Hepatocyte (in vitro differentiated cells): ENCODE data around the gene LAMA1. TPM values are rescaled to one million over a fixed set of nuclear protein-coding genes. Genes with fewer than 3 reads are reported as not detected.
"Not testable (repeated sequence)": the region's sequence is repeated elsewhere in the genome, so short reads cannot be mapped to it uniquely, and the experiment has no call there.

Experiments
- DNase-seq: peaks from one replicate; pipeline ENCODE4 v3.0.0-alpha.2; 2016; ENCODE audit warnings: low spot score
- H2AFZ ChIP-seq: fragments of 200-600 bp; sonication (generic); 2 replicates; pipeline ENCODE4 v1.6.0; 2016; ENCODE audit warnings: antibody characterized with exemption, mild to moderate bottlenecking
- H3K27ac ChIP-seq: fragments of 200-600 bp; sonication (generic); 2 replicates; pipeline ENCODE4 v1.5.1; 2016; ENCODE audit warnings: mild to moderate bottlenecking
- H3K27me3 ChIP-seq: fragments of 200-600 bp; sonication (generic); 2 replicates; pipeline ENCODE4 v1.6.1; 2016
- H3K36me3 ChIP-seq: fragments of 200-600 bp; sonication (generic); replicated peaks from 2 replicates; pipeline ENCODE4 v1.5.1; 2016; ENCODE audit warnings: low read depth; ENCODE audit not compliant: insufficient read depth
- H3K4me1 ChIP-seq: fragments of 200-600 bp; sonication (generic); 2 replicates; pipeline ENCODE4 v1.5.1; 2016; ENCODE audit warnings: mild to moderate bottlenecking, moderate library complexity; ENCODE audit not compliant: insufficient read depth
- H3K4me2 ChIP-seq: fragments of 200-600 bp; sonication (generic); 2 replicates; pipeline ENCODE4 v1.6.0; 2016
- H3K4me3 ChIP-seq: fragments of 200-600 bp; sonication (generic); 2 replicates; pipeline ENCODE4 v1.5.1; 2016; ENCODE audit warnings: mild to moderate bottlenecking
- H3K79me2 ChIP-seq: fragments of 200-600 bp; sonication (generic); 2 replicates; pipeline ENCODE4 v1.6.0; 2017; ENCODE audit warnings: mild to moderate bottlenecking
- H3K9me2 ChIP-seq: fragments of 200-600 bp; sonication (generic); replicated peaks from 2 replicates; pipeline ENCODE4 v1.6.0; 2017; ENCODE audit warnings: mild to moderate bottlenecking; ENCODE audit not compliant: insufficient read depth
- H3K9me3 ChIP-seq: fragments of 200-600 bp; sonication (generic); 2 replicates; pipeline ENCODE4 v1.5.1; 2016; ENCODE audit warnings: low read depth, mild to moderate bottlenecking
- H4K20me1 ChIP-seq: fragments of 200-600 bp; sonication (generic); 2 replicates; pipeline ENCODE4 v1.6.0; 2016; ENCODE audit warnings: mild to moderate bottlenecking; ENCODE audit not compliant: insufficient read depth, poor library complexity, severe bottlenecking
- EZH2 ChIP-seq: fragments of 200-600 bp; sonication (generic); IDR thresholded peaks from 2 replicates; pipeline ENCODE4 v1.6.1; 2016; ENCODE audit warnings: antibody characterized with exemption, mild to moderate bottlenecking, borderline replicate concordance
- EZH2phosphoT487 ChIP-seq: fragments of 200-600 bp; sonication (generic); IDR thresholded peaks from one replicate; pipeline ENCODE4 v1.6.1; 2018; ENCODE audit warnings: antibody characterized with exemption, mild to moderate bottlenecking, low read depth, moderate library complexity; ENCODE audit not compliant: unreplicated experiment, severe bottlenecking
- WGBS: methylation state at CpG from one replicate; pipeline ENCODE4 v1.1.6; 2016; ENCODE audit warnings: low lambda C conversion rate; ENCODE audit errors: missing lambda C conversion rate; 5-methylcytosine and 5-hydroxymethylcytosine counted together
- polyA plus RNA-seq: library from polyadenylated mRNA; unstranded; fragments of >200 nt; fragmentation: Nextera tagmentation; extraction: Ambion mirVana; gene quantifications from 2 replicates; pipeline ENCODE4 v1.2.1, GENCODE V29; 2016
- total RNA-seq: library from RNA; depleted of rRNA; stranded (reverse); fragments of >200 nt; gene quantifications from 2 replicates; pipeline ENCODE4 v1.2.3, GENCODE V29; 2014
- TF ChIP-seq, protein P1 (sequence below): fragments of 200-600 bp; sonication (generic); IDR thresholded peaks from 2 replicates; pipeline ENCODE4 v1.5.1; 2016; ENCODE audit warnings: antibody characterized with exemption, mild to moderate bottlenecking; ENCODE audit not compliant: poor library complexity

The LAMA1 gene
- total and polyA plus RNA-seq, 2 experiments from 2014 or later, result 27.7 to 52.7 TPM

DNA sequence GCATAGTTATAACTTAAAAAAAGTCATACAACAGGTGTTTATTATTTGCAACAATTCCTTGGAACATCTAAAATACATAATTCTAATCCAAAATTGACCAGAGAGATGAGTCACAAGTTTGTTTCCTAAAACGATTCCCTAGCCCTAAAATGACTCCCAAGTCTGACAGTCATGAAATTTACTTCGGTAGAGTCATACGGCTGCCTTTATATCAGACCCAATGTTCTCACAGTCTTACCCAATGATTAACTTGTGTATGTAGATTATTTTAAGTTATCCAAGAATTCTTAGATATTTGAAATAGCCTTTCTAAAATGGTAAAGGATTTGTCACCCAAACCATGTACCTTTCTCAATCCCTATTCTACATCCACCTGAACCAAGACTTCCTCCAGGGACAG, 174.9 kb downstream of the LAMA1 start:
- DNase-seq, result no peak
- Histone ChIP-seq H3K4me3 (no peak overlapping the region), H3K79me2 (no peaks in the 10 kb centered on the region), H3K4me2 (no peak overlapping the region), H3K27ac (no peak overlapping the region), H3K9me2 (no peaks in the 10 kb centered on the region), H4K20me1 (no peaks in the 10 kb centered on the region), H3K27me3 (no peaks in the 10 kb centered on the region), H3K36me3 (no peaks in the 10 kb centered on the region), H3K4me1 (peaks cover 6% of the 10 kb centered on the region), H3K9me3 (no peaks in the 10 kb centered on the region), H2AFZ (no peak overlapping the region)
- 92% methylated on average over 3 of the region's 3 CpGs for WGBS
- TF ChIP-seq EZH2, result no peak

DNA sequence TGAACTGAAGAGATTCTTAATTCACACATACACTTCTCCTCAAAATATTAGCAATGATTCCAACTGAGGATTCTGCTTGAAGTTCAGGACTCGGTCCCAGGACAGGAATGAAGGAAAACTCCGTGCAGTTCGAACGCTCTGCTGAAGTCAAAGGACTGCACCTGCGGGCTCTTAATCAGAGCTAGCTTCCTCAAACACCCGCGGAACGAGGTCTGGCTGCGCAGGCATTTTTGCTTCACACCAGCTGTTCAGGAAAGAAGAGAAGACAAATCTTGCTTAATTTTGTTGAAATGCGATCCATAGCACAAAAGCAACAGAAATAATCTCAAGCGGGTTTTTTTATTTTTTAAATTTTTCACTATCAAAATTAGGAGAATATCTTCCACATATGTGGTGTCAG, 175.6 kb downstream of the LAMA1 start:
- no peak for DNase-seq
- no peaks in the 10 kb centered on the region for H3K36me3 ChIP-seq
- H3K9me2 ChIP-seq, result no peaks in the 10 kb centered on the region
- no peak overlapping the region for H3K4me3 ChIP-seq
- peak overlapping the region; percentile 12 for H3K27ac ChIP-seq
- H3K9me3 ChIP-seq, result no peaks in the 10 kb centered on the region
- no peaks in the 10 kb centered on the region for H3K79me2 ChIP-seq
- H3K4me1 ChIP-seq, result peaks cover 4% of the 10 kb centered on the region
- TF ChIP-seq EZH2, result no peak
- TF ChIP-seq, protein P1, sequence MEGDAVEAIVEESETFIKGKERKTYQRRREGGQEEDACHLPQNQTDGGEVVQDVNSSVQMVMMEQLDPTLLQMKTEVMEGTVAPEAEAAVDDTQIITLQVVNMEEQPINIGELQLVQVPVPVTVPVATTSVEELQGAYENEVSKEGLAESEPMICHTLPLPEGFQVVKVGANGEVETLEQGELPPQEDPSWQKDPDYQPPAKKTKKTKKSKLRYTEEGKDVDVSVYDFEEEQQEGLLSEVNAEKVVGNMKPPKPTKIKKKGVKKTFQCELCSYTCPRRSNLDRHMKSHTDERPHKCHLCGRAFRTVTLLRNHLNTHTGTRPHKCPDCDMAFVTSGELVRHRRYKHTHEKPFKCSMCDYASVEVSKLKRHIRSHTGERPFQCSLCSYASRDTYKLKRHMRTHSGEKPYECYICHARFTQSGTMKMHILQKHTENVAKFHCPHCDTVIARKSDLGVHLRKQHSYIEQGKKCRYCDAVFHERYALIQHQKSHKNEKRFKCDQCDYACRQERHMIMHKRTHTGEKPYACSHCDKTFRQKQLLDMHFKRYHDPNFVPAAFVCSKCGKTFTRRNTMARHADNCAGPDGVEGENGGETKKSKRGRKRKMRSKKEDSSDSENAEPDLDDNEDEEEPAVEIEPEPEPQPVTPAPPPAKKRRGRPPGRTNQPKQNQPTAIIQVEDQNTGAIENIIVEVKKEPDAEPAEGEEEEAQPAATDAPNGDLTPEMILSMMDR, result no peak
- no peak for TF ChIP-seq EZH2phosphoT487
- H2AFZ ChIP-seq, result no peak overlapping the region
- 78% methylated on average over 11 of the region's 11 CpGs for WGBS
- no peaks in the 10 kb centered on the region for H3K27me3 ChIP-seq
- no peak overlapping the region for H3K4me2 ChIP-seq
- no peaks in the 10 kb centered on the region for H4K20me1 ChIP-seq

DNA sequence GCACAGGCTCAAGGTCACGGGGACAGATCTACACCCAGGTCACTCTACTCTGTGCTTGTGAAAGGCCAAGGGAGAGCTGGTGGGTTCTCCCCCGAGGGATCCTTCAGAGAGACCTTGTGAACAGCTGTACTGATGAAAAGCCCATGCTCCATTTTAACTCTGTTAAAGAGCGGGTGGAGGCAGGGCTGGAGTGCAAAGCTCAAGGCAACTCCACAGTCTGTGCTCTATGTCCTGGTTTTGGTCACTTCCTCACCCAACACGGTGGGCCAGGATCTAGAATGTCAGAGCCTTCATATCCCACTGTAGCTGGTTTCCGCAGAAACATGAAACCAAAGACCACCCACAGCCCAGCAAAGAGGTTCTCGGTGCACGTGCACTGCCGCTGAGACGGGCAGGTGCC, 177.1 kb downstream of the LAMA1 start:
- Histone ChIP-seq H3K9me3 (no peaks in the 10 kb centered on the region), H3K4me3 (no peak overlapping the region), H3K4me2 (no peak overlapping the region), H4K20me1 (no peaks in the 10 kb centered on the region), H3K9me2 (no peaks in the 10 kb centered on the region), H3K27ac (peak overlapping the region; percentile 69), H3K27me3 (no peaks in the 10 kb centered on the region), H2AFZ (no peak overlapping the region), H3K4me1 (peaks cover 4% of the 10 kb centered on the region), H3K79me2 (no peaks in the 10 kb centered on the region), H3K36me3 (no peaks in the 10 kb centered on the region)
- DNase-seq, result no peak
- WGBS, result 74% methylated on average over 9 of the region's 9 CpGs
- TF ChIP-seq EZH2phosphoT487 (no peak), EZH2 (no peak)
- TF ChIP-seq, protein P1, result no peak

DNA sequence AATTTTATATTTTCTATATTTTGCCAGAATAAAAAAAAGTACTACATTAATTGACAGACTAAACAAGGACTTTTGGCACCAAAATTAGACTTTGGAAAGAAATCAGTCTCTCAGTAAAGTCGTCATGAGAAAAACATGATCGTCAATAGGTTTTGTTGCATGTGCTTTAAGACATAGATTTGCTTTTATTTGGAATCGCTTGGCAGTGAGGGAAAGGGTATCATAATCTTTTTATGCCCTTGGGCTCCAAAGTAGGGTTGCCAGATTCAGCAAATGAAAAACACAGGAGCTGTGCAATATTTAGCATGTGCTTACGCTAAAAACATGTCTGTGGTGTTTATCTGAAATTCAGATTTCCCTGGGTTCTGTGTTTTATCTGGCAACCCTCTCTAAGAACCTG, 177.6 kb downstream of the LAMA1 start:
- 69% methylated on average over 4 of the region's 4 CpGs for WGBS
- DNase-seq, result no peak
- H3K4me1 ChIP-seq, result peaks cover 4% of the 10 kb centered on the region
- peak overlapping the region; percentile 69 for H3K27ac ChIP-seq
- H3K9me2 ChIP-seq, result no peaks in the 10 kb centered on the region
- H3K27me3 ChIP-seq, result no peaks in the 10 kb centered on the region
- H3K9me3 ChIP-seq, result no peaks in the 10 kb centered on the region
- H4K20me1 ChIP-seq, result no peaks in the 10 kb centered on the region
- no peak overlapping the region for H3K4me3 ChIP-seq
- TF ChIP-seq EZH2phosphoT487, result no peak
- TF ChIP-seq EZH2, result no peak
- TF ChIP-seq, protein P1, result no peak
- H3K4me2 ChIP-seq, result no peak overlapping the region
- no peaks in the 10 kb centered on the region for H3K36me3 ChIP-seq
- H2AFZ ChIP-seq, result no peak overlapping the region
- H3K79me2 ChIP-seq, result no peaks in the 10 kb centered on the region

DNA sequence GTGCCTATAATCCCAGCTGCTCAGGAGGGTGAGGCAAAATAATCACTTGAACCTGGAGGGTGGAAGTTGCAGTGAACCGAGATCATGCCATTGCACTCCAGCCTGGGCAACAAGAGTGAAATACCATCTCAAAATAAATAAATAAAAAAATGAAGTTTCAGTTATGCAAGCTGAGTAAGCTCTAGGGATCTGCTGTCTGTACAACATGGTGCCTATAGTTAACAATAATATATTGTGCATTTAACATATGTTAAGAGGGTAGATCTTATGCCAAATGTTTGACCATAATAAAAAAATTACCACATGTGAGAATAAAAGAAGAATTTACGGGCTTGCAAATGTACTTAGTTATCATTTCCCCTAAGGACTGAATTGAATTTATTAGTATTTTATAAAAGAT, 179.2 kb downstream of the LAMA1 start:
- not testable (repeated sequence) for H3K4me2 ChIP-seq, H3K79me2 ChIP-seq, H3K4me3 ChIP-seq, H4K20me1 ChIP-seq, H3K27me3 ChIP-seq, H3K27ac ChIP-seq, H3K36me3 ChIP-seq, H3K9me3 ChIP-seq, DNase-seq, H3K9me2 ChIP-seq, H2AFZ ChIP-seq, H3K4me1 ChIP-seq
- WGBS, result 95% methylated on average over 2 of the region's 2 CpGs
